Measurements from ENCODE around the gene NUP188. TPM values are rescaled to one million over a fixed set of nuclear protein-coding genes. Genes with fewer than 3 reads are reported as not detected.

The NUP188 gene
- total and polyA plus RNA-seq, 2 donors (not counting 1 experiment from before 2014, with no cell fraction given): 42.8 to 83.6 TPM

GRCh38 chr9:128903871-128904620 lies 43.5 kb upstream of the NUP188 start:
- Histone ChIP-seq H3K4me1 (ENCODE audit: control insufficient read depth in 2 of 2, insufficient read depth in 2 of 2, low read length in 2 of 2) (peaks cover 33 to 46% of the 10 kb centered on the region in 2 donors), H3K4me3 (ENCODE audit: control extremely low read depth in 1 of 5, extremely low read depth in 1 of 5, insufficient read depth in 1 of 5, low read depth in 2 of 5, low read length in 4 of 5) (no peak overlapping the region), H3K9me3 (ENCODE audit: control extremely low read depth in 1 of 3, control insufficient read depth in 2 of 3, insufficient read depth in 1 of 3, low read length in 2 of 3) (no peaks in the 10 kb centered on the region), H2AFZ (ENCODE audit: insufficient read depth, low read depth, low read length, poor library complexity, severe bottlenecking) (no peak overlapping the region), H3K9ac (ENCODE audit: low read length) (no peak overlapping the region), H4K20me1 (ENCODE audit: control insufficient read depth, insufficient read depth, low read length, poor library complexity, severe bottlenecking) (peaks cover under 1% of the 10 kb centered on the region), H3K36me3 (replicated peaks in 1 of 2; ENCODE audit: control extremely low read depth in 1 of 2, control insufficient read depth in 1 of 2, extremely low read depth in 1 of 2, insufficient read depth in 2 of 2, low read length in 1 of 2) (peaks cover 0 to 19% of the 10 kb centered on the region in 2 experiments), H3K27me3 (replicated peaks in 1 of 4; ENCODE audit: control extremely low read depth in 1 of 4, control insufficient read depth in 3 of 4, insufficient read depth in 4 of 4, low read length in 3 of 4) (no peaks in the 10 kb centered on the region), H3K4me2 (replicated peaks; ENCODE audit: low read depth, low read length, poor library complexity, severe bottlenecking) (no peak overlapping the region), H3K79me2 (ENCODE audit: control insufficient read depth, insufficient read depth, low read length) (peaks cover 32% of the 10 kb centered on the region), H3K27ac (ENCODE audit: low read length in 2 of 2) (peak overlapping the region in 1 of 2 donors; percentile 93)
- CTCF ChIA-PET: interaction anchor here (0.7 kb wide), 2 partner anchors 19 to 86 kb away, joined by 3 to 5 read pairs; partner anchors contain the start of gene ENDOG
- TF ChIP-seq EZH2 (IDR thresholded peaks at IDR 0.05; ENCODE audit: borderline replicate concordance, insufficient read depth, low read depth, low read length, poor library complexity, severe bottlenecking) (no peak), CTCF (IDR thresholded peaks at IDR 0.05) (no peak)
- DNase-seq (no peak), ATAC-seq (ENCODE audit: low read depth) (no peak)
- intact Hi-C loops (cut with micrococcal nuclease): no loop called here
- peak overlapping the region; percentile 65 for H3K27ac Mint-ChIP-seq
- H3K4me1 Mint-ChIP-seq: peaks cover 31% of the 10 kb centered on the region
- H3K4me3 Mint-ChIP-seq: no peak overlapping the region
- no peaks in the 10 kb centered on the region for H3K27me3 Mint-ChIP-seq
- WGBS (ENCODE audit: insufficient coverage): 100% methylated on average over 8 of the region's 10 CpGs
- POLR2A ChIA-PET: interaction anchor here (0.6 to 0.7 kb wide), 2 partner anchors 111 to 163 kb away, joined by 3 to 6 read pairs; no protein-coding TSS in a partner anchor
- no peaks in the 10 kb centered on the region for H3K9me3 Mint-ChIP-seq (ENCODE audit: insufficient read depth)

GRCh38 chr9:128905964-128906363 lies 41.5 kb upstream of the NUP188 start:
- Mint-ChIP-seq H3K27me3 (no peaks in the 10 kb centered on the region), H3K27ac (no peak overlapping the region), H3K9me3 (ENCODE audit: insufficient read depth) (no peaks in the 10 kb centered on the region), H3K4me1 (peaks cover 17% of the 10 kb centered on the region), H3K4me3 (no peak overlapping the region)
- 100% methylated on average over 2 of the region's 7 CpGs for WGBS (ENCODE audit: insufficient coverage)
- H3K4me2 ChIP-seq (replicated peaks; ENCODE audit: low read depth, low read length, poor library complexity, severe bottlenecking): no peak overlapping the region
- peaks cover 0 to 34% of the 10 kb centered on the region in 2 experiments for H3K36me3 ChIP-seq (replicated peaks in 1 of 2; ENCODE audit: control extremely low read depth in 1 of 2, control insufficient read depth in 1 of 2, extremely low read depth in 1 of 2, insufficient read depth in 2 of 2, low read length in 1 of 2)
- H3K27ac ChIP-seq (ENCODE audit: low read length in 2 of 2): no peak overlapping the region
- DNase-seq (no peak), ATAC-seq (ENCODE audit: low read depth) (no peak)
- ChIA-PET CTCF (interaction anchor here (0.7 kb wide), 1 partner anchor 259 kb away, joined by 3 read pairs; no protein-coding TSS in a partner anchor), POLR2A (interaction anchor here (0.6 kb wide), 1 partner anchor 15 kb away, joined by 3 read pairs; no protein-coding TSS in a partner anchor)
- no peaks in the 10 kb centered on the region for H3K9me3 ChIP-seq (ENCODE audit: control extremely low read depth in 1 of 3, control insufficient read depth in 2 of 3, insufficient read depth in 1 of 3, low read length in 2 of 3)
- intact Hi-C loops (cut with micrococcal nuclease): no loop called here
- no peak for TF ChIP-seq EZH2 (IDR thresholded peaks at IDR 0.05; ENCODE audit: borderline replicate concordance, insufficient read depth, low read depth, low read length, poor library complexity, severe bottlenecking)
- H3K79me2 ChIP-seq (ENCODE audit: control insufficient read depth, insufficient read depth, low read length): peaks cover 43% of the 10 kb centered on the region
- H4K20me1 ChIP-seq (ENCODE audit: control insufficient read depth, insufficient read depth, low read length, poor library complexity, severe bottlenecking): peaks cover 17% of the 10 kb centered on the region
- H3K9ac ChIP-seq (ENCODE audit: low read length): no peak overlapping the region
- H3K27me3 ChIP-seq (replicated peaks in 1 of 4; ENCODE audit: control extremely low read depth in 1 of 4, control insufficient read depth in 3 of 4, insufficient read depth in 4 of 4, low read length in 3 of 4): no peaks in the 10 kb centered on the region
- H2AFZ ChIP-seq (ENCODE audit: insufficient read depth, low read depth, low read length, poor library complexity, severe bottlenecking): no peak overlapping the region
- no peak overlapping the region for H3K4me3 ChIP-seq (ENCODE audit: control extremely low read depth in 1 of 5, extremely low read depth in 1 of 5, insufficient read depth in 1 of 5, low read depth in 2 of 5, low read length in 4 of 5)
- H3K4me1 ChIP-seq (ENCODE audit: control insufficient read depth in 2 of 2, insufficient read depth in 2 of 2, low read length in 2 of 2): peaks cover 19 to 28% of the 10 kb centered on the region in 2 donors

Data from B cell (primary cell).